HG03135 (cell line): ENCODE measurements around the gene CCDC127.
"Not testable (repeated sequence)": the region's sequence is repeated elsewhere in the genome, so short reads cannot be mapped to it uniquely, and the experiment has no call there.

Experiments used
- ATAC-seq: cut with Tn5 transposase; IDR thresholded peaks from one replicate; pipeline ENCODE4 v1.9.1; 2021; ENCODE audit warnings: mild to moderate bottlenecking, moderate library complexity; ENCODE audit not compliant: unreplicated experiment

Gene CCDC127

DNA sequence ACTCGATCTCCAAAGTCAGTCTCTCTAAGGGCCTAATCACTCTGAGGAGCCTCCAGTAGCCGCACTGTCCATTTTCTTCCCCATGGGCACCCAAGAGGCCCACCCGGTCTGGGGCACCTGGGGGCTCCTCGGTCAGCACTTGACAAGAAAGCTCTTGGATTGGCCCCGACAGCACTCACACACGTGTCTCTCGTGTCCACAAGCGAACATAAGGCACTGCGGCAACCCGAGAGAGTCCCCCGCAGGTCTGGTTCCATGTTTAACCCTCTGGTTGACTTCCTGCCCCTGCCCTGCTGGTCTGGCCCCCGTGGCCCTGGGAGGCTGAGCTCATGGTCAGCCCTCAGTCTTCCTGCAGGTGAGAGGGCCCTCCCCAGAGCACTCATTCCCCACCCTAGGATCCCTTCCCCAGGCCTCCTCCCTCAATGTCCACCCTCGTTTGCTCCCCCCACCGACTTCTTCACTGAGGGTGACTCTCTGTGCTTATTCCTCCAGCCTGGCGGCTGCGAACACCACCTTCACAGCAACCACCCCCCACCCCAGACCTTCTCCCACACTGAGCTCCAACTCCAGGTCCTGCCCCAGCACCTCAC, 43.0 kb downstream of the CCDC127 start:
- ATAC-seq: no peak

DNA sequence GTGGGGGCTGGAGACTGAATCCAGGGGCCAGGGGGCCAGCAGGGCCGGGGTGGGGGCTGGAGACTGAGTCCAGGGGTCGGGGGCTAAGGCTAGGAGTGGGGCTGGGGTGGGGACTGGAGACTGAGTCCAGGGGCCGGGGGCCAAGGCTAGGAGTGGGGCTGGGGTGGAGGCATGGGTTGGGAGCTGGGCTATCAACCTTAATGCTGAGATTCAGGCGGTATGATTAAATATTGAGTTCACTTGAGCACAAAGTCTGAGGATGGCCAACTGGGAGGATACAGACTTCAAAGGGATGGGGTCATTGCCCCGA, 43.7 kb downstream of the CCDC127 start:
- ATAC-seq: no peak

GRCh38 chr5:173392-174290, 44.3 kb downstream of the CCDC127 start:
- ATAC-seq: no peak

- no peak for ATAC-seq
These were observed 45.1 kb downstream of the CCDC127 start for GRCh38 chr5:172841-173251.

DNA sequence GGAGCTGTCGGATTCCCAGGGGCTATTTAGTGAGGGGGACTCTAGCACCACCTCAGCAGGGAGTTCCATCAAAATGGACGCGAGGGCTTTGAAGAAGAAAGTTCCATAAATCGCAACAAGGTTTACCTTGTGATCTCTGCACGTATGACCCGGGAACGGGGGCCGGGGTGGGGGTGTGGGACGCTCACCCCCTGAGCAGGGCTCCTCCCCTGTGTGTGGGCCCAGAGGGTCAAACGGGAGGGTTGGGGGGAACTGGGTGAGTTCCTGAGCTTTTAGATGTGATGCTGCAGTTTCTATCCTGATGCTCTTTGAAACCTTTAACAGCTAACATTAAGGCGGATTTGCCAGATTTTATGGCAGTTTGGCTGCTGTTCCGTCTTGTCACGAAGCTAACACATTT, 45.5 kb downstream of the CCDC127 start:
- ATAC-seq: no peak

DNA sequence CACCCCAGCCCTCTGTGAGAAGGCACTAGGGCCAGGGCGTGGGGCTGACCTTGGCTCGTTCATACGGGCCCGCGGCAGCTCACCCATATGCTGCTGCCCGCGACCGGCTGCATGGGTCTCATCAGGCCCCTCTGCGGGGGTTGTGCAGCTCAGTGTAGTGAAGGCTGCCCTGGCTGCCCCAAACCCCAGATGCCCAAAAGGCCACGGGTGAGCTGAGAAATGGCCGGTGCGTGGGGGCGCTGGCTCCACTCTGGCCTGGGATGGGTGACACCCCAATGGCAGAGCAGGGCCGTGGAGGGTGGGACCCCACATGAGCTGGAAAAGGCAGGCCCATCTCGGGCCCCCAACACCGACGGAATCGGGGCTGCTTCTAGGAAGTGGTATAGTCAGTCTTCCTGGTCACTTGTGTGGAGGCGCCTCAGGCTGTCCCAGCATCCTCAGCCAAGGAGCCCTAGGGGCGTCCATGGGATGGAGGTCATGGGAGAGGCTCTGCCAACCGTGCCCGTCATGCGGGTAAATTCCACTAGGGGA, 46.1 kb downstream of the CCDC127 start:
- no peak for ATAC-seq

- no peak for ATAC-seq
These were observed 46.8 kb downstream of the CCDC127 start for GRCh38 chr5:170971-171800.

DNA sequence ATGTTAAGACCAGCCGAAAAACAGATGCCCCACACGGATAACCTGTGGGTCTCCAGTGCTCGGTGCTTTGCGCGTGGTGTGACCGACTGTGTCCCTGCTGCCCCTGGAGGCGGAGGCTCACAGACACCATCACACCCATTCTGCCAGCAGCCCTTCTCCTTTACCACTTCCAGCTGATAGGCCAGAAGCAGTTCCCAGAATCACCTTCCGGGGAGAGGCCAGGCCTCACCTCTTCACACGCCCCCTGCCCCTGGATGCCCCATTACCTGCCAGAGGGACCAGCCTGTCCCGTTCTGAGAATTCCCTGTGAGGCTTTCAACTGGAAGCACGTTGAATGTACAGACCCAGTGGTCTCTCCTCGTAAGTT, 48.2 kb downstream of the CCDC127 start:
- no peak for ATAC-seq

DNA sequence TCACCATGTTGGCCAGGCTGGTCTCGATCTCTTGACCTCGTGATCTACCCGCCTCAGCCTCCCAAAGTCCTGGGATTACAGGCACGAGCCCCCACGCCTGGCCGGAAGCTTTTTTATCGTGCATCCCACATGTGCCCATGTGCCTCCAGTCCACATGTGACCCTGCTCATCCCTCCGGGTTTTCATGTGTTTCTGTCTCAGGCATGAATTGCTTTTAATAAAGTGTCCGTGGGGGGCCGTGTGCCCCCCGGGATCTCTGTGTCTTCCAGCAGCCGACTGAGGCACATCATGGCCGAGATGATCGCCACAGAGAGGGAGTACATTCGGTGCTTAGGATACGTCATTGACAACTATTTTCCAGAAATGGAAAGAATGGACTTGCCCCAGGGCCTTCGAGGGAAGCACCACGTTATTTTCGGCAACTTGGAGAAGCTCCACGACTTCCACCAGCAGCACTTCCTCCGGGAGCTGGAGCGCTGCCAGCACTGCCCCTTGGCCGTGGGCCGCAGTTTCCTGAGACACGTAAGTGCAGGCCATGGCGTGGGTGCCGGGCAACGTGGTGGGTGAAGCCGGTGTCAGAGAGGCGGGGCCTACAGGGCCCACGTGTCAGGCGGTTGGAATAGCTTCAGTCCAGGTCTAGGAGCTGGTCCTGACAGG, 48.8 kb downstream of the CCDC127 start:
- ATAC-seq: no peak

DNA sequence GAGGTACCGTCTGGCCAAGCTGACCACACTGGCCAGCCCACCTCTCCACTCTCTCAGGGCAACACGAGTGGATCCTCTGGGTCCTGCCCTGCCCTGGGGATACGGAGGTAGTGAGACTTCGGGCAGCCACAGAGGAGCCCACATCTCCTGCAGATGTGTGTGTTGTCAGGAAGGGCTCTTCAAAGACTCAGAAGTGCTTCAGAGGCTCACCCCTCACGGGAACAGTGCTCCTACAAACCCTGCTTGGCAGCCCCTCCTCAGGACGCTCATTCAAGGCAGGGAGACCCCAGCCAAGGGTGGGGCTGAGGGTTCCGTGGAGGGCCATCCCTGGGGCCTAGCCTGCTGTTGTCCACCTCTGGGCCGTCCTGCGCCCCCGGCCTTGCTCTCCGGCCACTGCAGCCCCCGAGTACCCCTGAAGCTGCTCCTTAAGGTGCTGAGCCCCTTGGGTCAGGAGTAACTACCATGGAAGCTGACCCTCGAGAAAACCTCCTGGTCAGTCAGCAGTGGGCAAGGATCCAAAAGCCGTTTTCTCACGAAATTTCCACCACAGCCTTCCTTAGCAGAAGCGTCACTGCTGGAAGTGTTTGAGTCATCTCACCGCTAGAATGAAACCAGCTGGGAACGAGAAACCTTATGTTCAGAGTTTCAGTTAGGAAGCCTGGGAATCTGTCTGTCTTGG, 49.8 kb downstream of the CCDC127 start:
- ATAC-seq: no peak

DNA sequence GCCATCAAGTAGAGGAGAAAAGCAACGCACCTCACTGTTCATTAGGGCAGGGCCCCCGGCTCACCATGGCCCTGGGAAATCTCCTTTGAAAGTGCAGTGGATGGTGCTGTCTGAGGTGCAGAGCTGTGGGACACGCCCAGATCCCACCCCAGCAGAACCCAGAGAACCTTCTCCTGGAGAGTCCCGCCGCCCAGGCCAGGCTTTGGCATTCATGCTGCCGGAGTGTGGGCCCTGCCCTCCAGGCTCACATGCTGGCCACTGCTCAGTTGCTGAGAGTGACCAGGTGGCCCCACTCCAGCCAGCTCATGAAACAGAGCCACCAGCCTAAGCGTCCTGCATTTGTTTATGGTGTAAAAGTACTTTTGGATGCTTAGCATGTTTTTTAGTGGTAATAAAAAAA, 50.4 kb downstream of the CCDC127 start:
- no peak for ATAC-seq

- ATAC-seq: no peak
These were observed 51.2 kb downstream of the CCDC127 start for GRCh38 chr5:166441-167372.

- not testable (repeated sequence) for ATAC-seq
These were observed 53.2 kb downstream of the CCDC127 start for GRCh38 chr5:164783-165182.

DNA sequence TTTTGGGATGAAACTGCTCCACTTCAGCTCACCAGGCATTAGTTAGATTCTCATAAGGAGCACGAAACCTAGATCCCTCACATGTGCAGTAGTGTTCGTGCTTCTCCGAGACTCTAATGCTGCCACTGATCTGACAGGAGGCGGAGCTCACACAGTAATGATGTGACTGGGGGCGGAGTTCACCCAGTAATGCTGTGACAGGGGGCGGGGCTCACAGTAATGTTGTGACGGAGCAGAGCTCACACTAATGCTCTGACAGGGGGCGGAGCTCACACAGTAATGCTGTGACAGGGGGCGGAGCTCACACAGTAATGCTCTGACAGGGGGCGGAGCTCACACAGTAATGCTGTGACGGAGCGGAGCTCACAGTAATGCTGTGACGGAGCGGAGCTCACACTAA, 53.7 kb downstream of the CCDC127 start:
- ATAC-seq: no peak

- no peak for ATAC-seq
These were observed 54.1 kb downstream of the CCDC127 start for GRCh38 chr5:163841-164240.

DNA sequence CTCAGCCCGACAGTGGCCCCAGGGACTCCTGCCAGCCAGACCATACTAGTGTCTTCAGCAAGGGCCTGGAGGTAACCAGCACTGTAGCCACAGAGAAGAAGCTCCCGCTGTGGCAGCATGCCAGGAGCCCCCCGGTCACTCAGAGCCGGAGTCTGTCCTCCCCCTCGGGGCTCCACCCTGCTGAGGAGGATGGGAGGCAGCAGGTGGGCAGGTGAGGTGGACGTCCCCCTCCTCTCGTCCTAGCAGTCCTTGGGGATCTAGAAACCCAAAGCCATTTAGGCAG, 54.7 kb downstream of the CCDC127 start:
- no peak for ATAC-seq

DNA sequence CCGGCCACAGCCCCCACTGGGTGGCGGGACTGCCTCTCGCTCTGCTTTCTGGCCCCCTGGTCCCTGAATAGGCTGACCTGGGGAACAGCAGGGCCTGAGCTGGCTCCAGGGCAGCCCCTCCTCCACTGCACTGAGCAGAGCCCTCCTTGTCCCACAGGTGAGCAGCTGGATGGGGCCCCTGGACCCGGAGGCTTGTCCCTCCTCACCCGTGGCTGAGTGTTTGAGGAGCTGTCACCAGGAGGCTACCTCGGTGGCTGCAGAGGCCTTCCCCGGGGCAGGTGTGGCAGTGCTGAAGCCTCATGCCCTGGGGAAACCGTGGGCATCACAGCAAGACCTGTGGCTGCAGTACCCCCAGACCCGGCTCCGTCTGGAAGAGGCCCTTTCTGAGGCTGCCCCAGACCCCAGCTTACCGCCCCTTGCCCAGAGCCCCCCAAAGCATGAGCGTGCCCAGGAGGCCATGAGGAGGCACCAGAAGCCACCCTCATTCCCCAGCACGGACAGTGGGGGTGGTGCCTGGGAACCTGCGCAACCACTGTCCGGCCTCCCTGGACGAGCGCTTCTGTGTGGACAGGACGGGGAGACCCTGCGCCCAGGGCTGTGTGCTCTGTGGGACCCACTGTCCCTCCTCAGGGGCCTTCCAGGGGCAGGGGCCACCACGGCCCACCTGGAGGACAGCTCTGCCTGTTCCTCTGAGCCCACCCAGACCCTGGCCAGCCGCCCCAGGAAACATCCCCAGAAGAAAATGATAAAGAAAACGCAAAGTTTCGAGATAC, 55.2 kb downstream of the CCDC127 start:
- ATAC-seq: no peak

- no peak for ATAC-seq
These were observed 55.8 kb downstream of the CCDC127 start for GRCh38 chr5:162190-162564.

GRCh38 chr5:161803-162110, 56.2 kb downstream of the CCDC127 start:
- no peak for ATAC-seq
